Tibial nerve (tissue), 3 donors: ENCODE results near the gene RAPGEF2.

Experiments used
- POLR2A ChIP-seq, 2 donors: fragments of 450-650 bp; IDR thresholded peaks; one replicate each; pipeline ENCODE4 v1.6.1; 2017; ENCODE audit warnings: antibody characterized with exemption in 2 of 2, mild to moderate bottlenecking in 2 of 2, moderate library complexity in 2 of 2
- TF ChIP-seq, protein P1 (sequence below), 5 experiments: fragments of 200-600 bp in 3 of 5; fragments of 450-650 bp in 2 of 5; sonication (generic) in 3 of 5; IDR thresholded peaks; one replicate each; pipeline ENCODE4 v1.5.1; 2016 to 2019; ENCODE audit warnings: antibody characterized with exemption in 5 of 5, mild to moderate bottlenecking in 3 of 5, moderate library complexity in 2 of 5

DNA sequence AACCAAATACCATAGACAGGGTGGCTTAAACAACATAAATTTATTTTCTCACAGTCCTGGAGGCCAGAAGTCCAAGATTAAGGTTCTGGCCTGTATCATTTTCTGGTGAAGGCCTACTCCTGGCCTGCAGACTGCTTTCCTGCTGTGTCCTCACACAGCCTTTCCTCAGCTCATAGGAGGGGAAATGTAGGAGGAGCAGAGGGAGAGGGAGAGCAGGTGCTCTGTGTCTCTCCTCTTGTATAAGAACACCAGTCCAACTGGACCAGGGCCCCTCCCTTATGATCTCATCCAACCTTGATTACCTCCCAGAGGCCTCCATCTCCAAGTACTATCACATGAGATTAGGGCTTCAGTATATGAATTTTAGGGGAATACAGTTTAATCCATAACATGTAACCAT is 34.3 kb downstream of the RAPGEF2 start:
- TF ChIP-seq, protein P1, sequence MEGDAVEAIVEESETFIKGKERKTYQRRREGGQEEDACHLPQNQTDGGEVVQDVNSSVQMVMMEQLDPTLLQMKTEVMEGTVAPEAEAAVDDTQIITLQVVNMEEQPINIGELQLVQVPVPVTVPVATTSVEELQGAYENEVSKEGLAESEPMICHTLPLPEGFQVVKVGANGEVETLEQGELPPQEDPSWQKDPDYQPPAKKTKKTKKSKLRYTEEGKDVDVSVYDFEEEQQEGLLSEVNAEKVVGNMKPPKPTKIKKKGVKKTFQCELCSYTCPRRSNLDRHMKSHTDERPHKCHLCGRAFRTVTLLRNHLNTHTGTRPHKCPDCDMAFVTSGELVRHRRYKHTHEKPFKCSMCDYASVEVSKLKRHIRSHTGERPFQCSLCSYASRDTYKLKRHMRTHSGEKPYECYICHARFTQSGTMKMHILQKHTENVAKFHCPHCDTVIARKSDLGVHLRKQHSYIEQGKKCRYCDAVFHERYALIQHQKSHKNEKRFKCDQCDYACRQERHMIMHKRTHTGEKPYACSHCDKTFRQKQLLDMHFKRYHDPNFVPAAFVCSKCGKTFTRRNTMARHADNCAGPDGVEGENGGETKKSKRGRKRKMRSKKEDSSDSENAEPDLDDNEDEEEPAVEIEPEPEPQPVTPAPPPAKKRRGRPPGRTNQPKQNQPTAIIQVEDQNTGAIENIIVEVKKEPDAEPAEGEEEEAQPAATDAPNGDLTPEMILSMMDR (IDR thresholded peaks at IDR 0.05), result no peak
- no peak for TF ChIP-seq POLR2A (IDR thresholded peaks at IDR 0.05)
